ENCODE data around the gene CERK. TPM values are rescaled to one million over a fixed set of nuclear protein-coding genes. Genes with fewer than 3 reads are reported as not detected.
A peak's percentile ranks its signal among the peaks of the same experiment; 100 is the strongest.
"Not testable (repeated sequence)": the region's sequence is repeated elsewhere in the genome, so short reads cannot be mapped to it uniquely, and the experiment has no call there.

The CERK gene
- total RNA-seq, 1 donor: 38.9 TPM

GRCh38 chr22:46640293-46641055 is 97.6 kb downstream of the CERK start:
- no peak overlapping the region for H3K4me3 ChIP-seq (ENCODE audit: low read depth, low read length)
- DNase-seq (ENCODE audit: low read depth): peak; percentile 43
- TF ChIP-seq CTCF (IDR thresholded peaks at IDR 0.05; ENCODE audit: insufficient read depth, low read depth, low read length): no peak

GRCh38 chr22:46639843-46640242 is 98.2 kb downstream of the CERK start:
- no peak for DNase-seq (ENCODE audit: low read depth)

GRCh38 chr22:46638601-46639431 is 99.2 kb downstream of the CERK start:
- H3K4me3 ChIP-seq (ENCODE audit: low read depth, low read length): no peak overlapping the region
- DNase-seq (ENCODE audit: low read depth): peak; percentile 20
- no peak for TF ChIP-seq CTCF (IDR thresholded peaks at IDR 0.05; ENCODE audit: insufficient read depth, low read depth, low read length)

More at GRCh38 chr22:46639843-46640242, 98.2 kb downstream of the CERK start:
- no peak overlapping the region for H3K4me3 ChIP-seq (ENCODE audit: low read depth, low read length)
- TF ChIP-seq CTCF (IDR thresholded peaks at IDR 0.05; ENCODE audit: insufficient read depth, low read depth, low read length): no peak

GRCh38 chr22:46637711-46638600 is 100.1 kb downstream of the CERK start:
- DNase-seq (ENCODE audit: low read depth): no peak
- H3K4me3 ChIP-seq (ENCODE audit: low read depth, low read length): no peak overlapping the region
- no peak for TF ChIP-seq CTCF (IDR thresholded peaks at IDR 0.05; ENCODE audit: insufficient read depth, low read depth, low read length)

- DNase-seq (ENCODE audit: low read depth): no peak
- TF ChIP-seq CTCF (IDR thresholded peaks at IDR 0.05; ENCODE audit: insufficient read depth, low read depth, low read length): no peak
- H3K4me3 ChIP-seq (ENCODE audit: low read depth, low read length): no peak overlapping the region
These were observed 101.6 kb downstream of the CERK start for GRCh38 chr22:46636221-46637002.

GRCh38 chr22:46635756-46636155 is 102.3 kb downstream of the CERK start:
- H3K4me3 ChIP-seq (ENCODE audit: low read depth, low read length): no peak overlapping the region
- DNase-seq (ENCODE audit: low read depth): no peak
- TF ChIP-seq CTCF (IDR thresholded peaks at IDR 0.05; ENCODE audit: insufficient read depth, low read depth, low read length): no peak

GRCh38 chr22:46634973-46635685 is 102.9 kb downstream of the CERK start:
- H3K4me3 ChIP-seq (ENCODE audit: low read depth, low read length); DNase-seq (ENCODE audit: low read depth): not testable (repeated sequence)

Data from fibroblast of villous mesenchyme (primary cell).